Sigmoid colon (tissue), 4 donors: ENCODE data around the gene CATSPERB.

Experiments used
- CTCF ChIP-seq, 4 experiments: fragments of 450-650 bp in 3 of 4; fragments of 200-600 bp in 1 of 4; IDR thresholded peaks; one replicate each; pipeline ENCODE4 v1.5.1; 2016 to 2019; ENCODE audit warnings: antibody characterized with exemption in 4 of 4, mild to moderate bottlenecking in 3 of 4, moderate library complexity in 2 of 4
- EP300 ChIP-seq, 4 donors: sonication (generic); formaldehyde crosslinking; IDR thresholded peaks; one replicate each; pipeline ENCODE4 v1.6.1; 2017; ENCODE audit warnings: antibody characterized with exemption in 4 of 4
- POLR2A ChIP-seq, 2 donors: fragments of 450-650 bp; IDR thresholded peaks; one replicate each; pipeline ENCODE4 v1.6.1; 2016; ENCODE audit warnings: antibody characterized with exemption in 2 of 2, mild to moderate bottlenecking in 2 of 2, moderate library complexity in 2 of 2
- POLR2AphosphoS5 ChIP-seq, 4 donors: sonication (generic); formaldehyde crosslinking; IDR thresholded peaks; one replicate each; pipeline ENCODE4 v1.6.1; 2017; ENCODE audit warnings: antibody characterized with exemption in 4 of 4

GRCh38 chr14:91614187-91614586, 117.7 kb downstream of the CATSPERB start:
- TF ChIP-seq CTCF (IDR thresholded peaks at IDR 0.05) (no peak), POLR2A (IDR thresholded peaks at IDR 0.05) (no peak), POLR2AphosphoS5 (IDR thresholded peaks at IDR 0.05) (no peak), EP300 (IDR thresholded peaks at IDR 0.05) (no peak)
